DOHH2 (cell line): ENCODE results near the gene OR51A4.

ENCODE experiments used
- CTCF ChIP-seq: fragments of 200-600 bp; sonication (generic); IDR thresholded peaks from one replicate; pipeline ENCODE4 v1.5.1; 2014; ENCODE audit warnings: antibody characterized with exemption, mild to moderate bottlenecking, low read depth, low read length; ENCODE audit not compliant: poor library complexity, severe bottlenecking
- EZH2phosphoT487 ChIP-seq: fragments of 200-600 bp; sonication (generic); IDR thresholded peaks from 2 replicates; pipeline ENCODE4 v1.6.1; 2017; ENCODE audit warnings: borderline replicate concordance, mild to moderate bottlenecking, antibody characterized with exemption, low read length, moderate library complexity, mixed read lengths

DNA sequence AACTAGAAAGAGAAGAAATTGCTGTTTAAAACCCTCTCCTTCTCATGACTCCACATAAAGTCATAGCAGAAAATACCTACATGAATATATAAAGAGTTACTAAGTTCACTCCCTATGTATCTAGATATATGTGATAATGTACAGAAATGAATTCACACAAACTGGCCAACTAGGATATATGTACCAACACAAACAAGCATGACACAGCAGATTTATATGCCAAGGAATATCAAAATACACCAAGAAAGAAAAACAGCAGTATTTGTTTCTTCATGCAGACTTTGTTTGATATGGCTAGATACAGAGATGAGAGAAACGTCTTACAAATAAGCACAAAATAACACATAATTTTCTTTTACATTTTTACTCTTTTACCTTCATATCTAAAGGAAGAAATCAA lies 25.1 kb downstream of the OR51A4 start:
- TF ChIP-seq CTCF (no peak), EZH2phosphoT487 (no peak)
